ENCODE data around the gene UBLCP1.

GRCh38 chr5:159244163-159244562 lies 18.9 kb upstream of the UBLCP1 start:
- TF ChIP-seq CTCF (conservative IDR thresholded peaks at IDR 0.05; ENCODE audit: low read length) (no peak), EZH2phosphoT487 (IDR thresholded peaks at IDR 0.05; ENCODE audit: borderline replicate concordance, low read depth, low read length) (no peak)
